Parathyroid adenoma (tissue), 2 donors: ENCODE measurements around the gene GPR62.

Source experiments
- H2AFZ ChIP-seq: fragments of 300-600 bp; sonication (generic); one replicate; pipeline ENCODE4 v1.7.0; 2017; ENCODE audit warnings: antibody characterized with exemption, mild to moderate bottlenecking
- H3K27ac ChIP-seq: fragments of 300-600 bp; sonication (generic); one replicate; pipeline ENCODE4 v1.7.0; 2017
- H3K27me3 ChIP-seq: fragments of 300-600 bp; sonication (generic); one replicate; pipeline ENCODE4 v1.7.0; 2017; ENCODE audit warnings: low read length; ENCODE audit not compliant: control insufficient read depth, insufficient read depth
- H3K36me3 ChIP-seq: fragments of 300-600 bp; sonication (generic); one replicate; pipeline ENCODE4 v1.7.0; 2017; ENCODE audit warnings: low read length; ENCODE audit not compliant: control insufficient read depth, insufficient read depth
- H3K4me1 ChIP-seq: fragments of 300-600 bp; sonication (generic); one replicate; pipeline ENCODE4 v1.7.0; 2017; ENCODE audit warnings: control low read depth
- H3K4me2 ChIP-seq: fragments of 300-600 bp; sonication (generic); one replicate; pipeline ENCODE4 v1.7.0; 2017; ENCODE audit warnings: low read length
- H3K4me3 ChIP-seq: fragments of 300-600 bp; sonication (generic); one replicate; pipeline ENCODE4 v1.7.0; 2017; ENCODE audit warnings: low read depth, low read length
- H3K79me2 ChIP-seq: fragments of 300-600 bp; sonication (generic); one replicate; pipeline ENCODE4 v1.7.0; 2017; ENCODE audit warnings: control low read depth
- H3K9ac ChIP-seq: fragments of 300-600 bp; sonication (generic); one replicate; pipeline ENCODE4 v1.7.0; 2017; ENCODE audit warnings: mild to moderate bottlenecking
- H3K9me3 ChIP-seq: fragments of 300-600 bp; sonication (generic); one replicate; pipeline ENCODE4 v1.7.0; 2017; ENCODE audit warnings: low read length; ENCODE audit not compliant: control insufficient read depth
- TF ChIP-seq, protein P1 (sequence below): fragments of 300-600 bp; sonication (generic); IDR thresholded peaks from one replicate; pipeline ENCODE4 v1.7.0; 2017; ENCODE audit warnings: antibody characterized with exemption, mild to moderate bottlenecking
- donor health status: primary hyperparathyroidism.

GPR62 gene

DNA sequence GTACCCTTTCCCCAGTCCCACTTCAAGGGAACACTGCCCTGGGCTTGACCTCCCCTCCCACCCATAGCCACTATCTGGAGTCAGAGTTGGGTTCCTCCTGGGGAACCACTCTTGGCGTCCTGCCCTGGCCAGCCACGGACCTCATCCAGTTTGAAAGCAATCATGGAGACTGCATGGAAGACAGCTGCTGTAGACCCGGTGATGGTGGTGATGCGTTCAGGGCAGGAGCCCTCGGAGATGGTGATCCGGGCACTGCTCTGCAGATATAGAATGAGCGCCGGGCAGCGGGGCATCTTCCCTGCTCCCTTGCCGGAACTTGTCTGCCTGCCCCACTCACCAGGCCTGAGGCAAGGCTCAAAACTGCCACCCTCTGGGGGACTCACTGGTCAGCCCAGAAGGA is 5.2 kb downstream of the GPR62 start:
- no peaks in the 10 kb centered on the region for H3K36me3 ChIP-seq
- H2AFZ ChIP-seq, result no peak overlapping the region
- no peak overlapping the region for H3K4me2 ChIP-seq
- H3K4me1 ChIP-seq, result peaks cover 5% of the 10 kb centered on the region
- no peaks in the 10 kb centered on the region for H3K27me3 ChIP-seq
- no peaks in the 10 kb centered on the region for H3K9me3 ChIP-seq
- H3K4me3 ChIP-seq, result no peak overlapping the region
- H3K27ac ChIP-seq, result no peak overlapping the region
- H3K9ac ChIP-seq, result no peak overlapping the region
- TF ChIP-seq, protein P1, sequence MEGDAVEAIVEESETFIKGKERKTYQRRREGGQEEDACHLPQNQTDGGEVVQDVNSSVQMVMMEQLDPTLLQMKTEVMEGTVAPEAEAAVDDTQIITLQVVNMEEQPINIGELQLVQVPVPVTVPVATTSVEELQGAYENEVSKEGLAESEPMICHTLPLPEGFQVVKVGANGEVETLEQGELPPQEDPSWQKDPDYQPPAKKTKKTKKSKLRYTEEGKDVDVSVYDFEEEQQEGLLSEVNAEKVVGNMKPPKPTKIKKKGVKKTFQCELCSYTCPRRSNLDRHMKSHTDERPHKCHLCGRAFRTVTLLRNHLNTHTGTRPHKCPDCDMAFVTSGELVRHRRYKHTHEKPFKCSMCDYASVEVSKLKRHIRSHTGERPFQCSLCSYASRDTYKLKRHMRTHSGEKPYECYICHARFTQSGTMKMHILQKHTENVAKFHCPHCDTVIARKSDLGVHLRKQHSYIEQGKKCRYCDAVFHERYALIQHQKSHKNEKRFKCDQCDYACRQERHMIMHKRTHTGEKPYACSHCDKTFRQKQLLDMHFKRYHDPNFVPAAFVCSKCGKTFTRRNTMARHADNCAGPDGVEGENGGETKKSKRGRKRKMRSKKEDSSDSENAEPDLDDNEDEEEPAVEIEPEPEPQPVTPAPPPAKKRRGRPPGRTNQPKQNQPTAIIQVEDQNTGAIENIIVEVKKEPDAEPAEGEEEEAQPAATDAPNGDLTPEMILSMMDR, result no peak
- no peaks in the 10 kb centered on the region for H3K79me2 ChIP-seq

DNA sequence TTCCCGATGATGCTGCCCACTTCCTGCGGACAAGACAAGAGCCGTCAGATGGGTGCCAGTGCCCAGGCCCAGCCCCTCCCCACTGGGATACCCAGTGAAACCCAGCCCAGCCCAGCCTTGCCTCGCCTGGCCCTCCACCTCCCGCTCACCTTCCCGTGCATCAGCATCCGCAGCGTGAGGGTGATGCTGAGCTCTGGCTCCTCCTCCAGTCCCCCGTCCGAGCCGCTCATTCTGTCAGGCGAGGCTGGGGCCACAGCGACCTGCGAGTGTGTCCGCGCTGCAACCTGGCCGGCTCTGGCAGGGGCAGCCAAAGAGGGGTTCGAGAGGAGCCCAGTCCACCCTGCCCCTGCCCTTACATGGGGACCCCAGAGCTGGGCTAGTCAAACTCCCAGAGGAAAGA is 5.8 kb downstream of the GPR62 start:
- Histone ChIP-seq H3K9ac (no peak overlapping the region), H3K9me3 (no peaks in the 10 kb centered on the region), H3K4me2 (no peak overlapping the region), H3K27me3 (no peaks in the 10 kb centered on the region), H3K4me3 (no peak overlapping the region), H3K79me2 (no peaks in the 10 kb centered on the region), H3K27ac (no peak overlapping the region), H3K4me1 (peaks cover 6% of the 10 kb centered on the region), H3K36me3 (no peaks in the 10 kb centered on the region), H2AFZ (no peak overlapping the region)
- TF ChIP-seq, protein P1, result no peak

DNA sequence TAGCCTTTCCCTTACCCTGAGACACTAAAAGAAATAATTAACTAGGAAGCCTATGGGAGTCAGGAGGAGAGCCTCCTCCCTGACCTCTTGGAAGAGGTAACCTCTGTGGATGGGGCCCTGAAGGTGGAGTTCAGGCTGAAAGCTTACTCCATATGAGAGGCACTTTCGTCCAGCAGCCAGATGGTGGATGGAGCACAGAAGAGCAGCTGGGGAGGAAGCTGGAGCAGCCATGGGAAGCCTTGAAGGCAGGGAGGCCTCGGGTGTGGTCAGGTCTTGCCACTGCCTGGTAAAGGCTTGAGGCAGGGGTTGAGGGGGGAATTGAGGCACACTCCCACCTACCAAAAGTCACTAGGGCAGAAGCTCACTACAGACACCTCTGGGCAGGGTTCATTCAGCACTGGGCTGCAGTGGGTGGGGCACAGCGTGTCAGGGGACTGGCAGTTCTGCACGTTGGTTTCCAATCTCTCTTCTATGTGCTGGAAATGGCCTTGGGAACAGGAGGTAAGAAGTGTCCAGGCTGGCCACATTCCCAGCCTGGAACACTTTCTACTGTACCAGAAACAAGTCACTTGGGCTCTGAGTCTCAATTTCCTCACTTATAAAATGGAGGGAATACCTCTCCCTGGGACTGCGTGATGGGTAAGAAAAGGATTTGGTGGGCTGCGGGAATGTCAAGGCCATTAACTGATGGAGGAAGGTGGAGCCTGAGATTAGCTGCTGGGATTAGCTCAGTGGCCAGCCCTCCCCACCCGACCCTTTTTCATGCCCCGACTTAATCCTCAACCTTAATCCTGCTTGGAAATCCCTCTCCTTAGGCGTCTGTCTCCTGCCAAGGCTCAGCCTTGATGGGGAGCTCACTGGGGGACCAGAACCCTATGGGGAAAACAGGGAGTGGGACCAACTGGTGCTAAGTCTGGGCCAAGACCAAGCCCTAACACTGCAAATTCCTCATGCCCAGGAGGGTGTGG is 6.7 kb downstream of the GPR62 start:
- Histone ChIP-seq H3K9ac (no peak overlapping the region), H3K4me1 (peaks cover 7% of the 10 kb centered on the region)

DNA sequence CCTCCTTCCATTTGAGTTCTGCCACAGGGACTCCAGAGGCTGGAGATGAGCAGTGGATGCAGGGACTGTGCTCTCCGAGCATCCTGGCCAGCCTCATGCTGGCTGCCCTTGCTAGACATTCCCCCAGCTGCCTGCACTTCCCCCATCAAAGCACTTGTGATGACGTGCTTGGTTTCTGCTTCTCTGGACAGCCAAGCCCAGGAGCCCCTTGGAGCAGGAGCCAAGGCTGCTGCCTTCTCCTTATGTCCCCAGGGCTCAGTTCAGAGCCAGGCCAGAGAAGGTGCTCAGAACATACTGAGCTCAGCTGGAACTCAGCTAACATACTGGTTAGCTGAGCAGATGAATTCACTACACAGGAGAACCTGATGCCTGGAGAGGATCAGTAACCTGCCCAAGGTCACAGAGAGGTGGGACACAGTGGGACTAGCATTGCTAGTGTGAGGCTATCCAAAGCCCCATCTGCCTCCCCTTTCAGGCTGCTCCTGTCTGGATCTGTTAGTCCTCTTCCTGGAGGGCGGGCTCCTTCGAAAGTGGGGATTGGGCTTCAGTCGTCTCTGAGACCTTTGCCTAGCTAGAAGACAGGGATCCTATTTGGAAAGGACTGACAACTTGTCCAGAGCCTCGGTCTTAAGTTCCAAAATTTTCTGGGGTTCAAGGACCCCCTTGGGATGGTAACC is 7.8 kb downstream of the GPR62 start:
- Histone ChIP-seq H3K27me3 (no peaks in the 10 kb centered on the region), H3K79me2 (no peaks in the 10 kb centered on the region), H3K4me1 (peaks cover 9% of the 10 kb centered on the region), H3K4me2 (no peak overlapping the region), H3K36me3 (no peaks in the 10 kb centered on the region), H3K27ac (no peak overlapping the region), H3K9ac (no peak overlapping the region), H3K4me3 (no peak overlapping the region), H3K9me3 (no peaks in the 10 kb centered on the region), H2AFZ (no peak overlapping the region)
- TF ChIP-seq, protein P1, result no peak

More for the DNA sequence above, 6.7 kb downstream of the GPR62 start:
- TF ChIP-seq, protein P1, result no peak
- no peak overlapping the region for H2AFZ ChIP-seq
- no peaks in the 10 kb centered on the region for H3K36me3 ChIP-seq
- H3K4me2 ChIP-seq, result no peak overlapping the region
- no peak overlapping the region for H3K27ac ChIP-seq
- no peaks in the 10 kb centered on the region for H3K27me3 ChIP-seq
- no peak overlapping the region for H3K4me3 ChIP-seq
- no peaks in the 10 kb centered on the region for H3K9me3 ChIP-seq
- H3K79me2 ChIP-seq, result no peaks in the 10 kb centered on the region
